HG02571 (cell line): ENCODE results near the gene TSPOAP1.

Experiments used
- ATAC-seq: cut with Tn5 transposase; IDR thresholded peaks from one replicate; pipeline ENCODE4 v1.9.1; 2021; ENCODE audit warnings: mild to moderate bottlenecking, moderate library complexity; ENCODE audit not compliant: unreplicated experiment

The TSPOAP1 gene, protein sequence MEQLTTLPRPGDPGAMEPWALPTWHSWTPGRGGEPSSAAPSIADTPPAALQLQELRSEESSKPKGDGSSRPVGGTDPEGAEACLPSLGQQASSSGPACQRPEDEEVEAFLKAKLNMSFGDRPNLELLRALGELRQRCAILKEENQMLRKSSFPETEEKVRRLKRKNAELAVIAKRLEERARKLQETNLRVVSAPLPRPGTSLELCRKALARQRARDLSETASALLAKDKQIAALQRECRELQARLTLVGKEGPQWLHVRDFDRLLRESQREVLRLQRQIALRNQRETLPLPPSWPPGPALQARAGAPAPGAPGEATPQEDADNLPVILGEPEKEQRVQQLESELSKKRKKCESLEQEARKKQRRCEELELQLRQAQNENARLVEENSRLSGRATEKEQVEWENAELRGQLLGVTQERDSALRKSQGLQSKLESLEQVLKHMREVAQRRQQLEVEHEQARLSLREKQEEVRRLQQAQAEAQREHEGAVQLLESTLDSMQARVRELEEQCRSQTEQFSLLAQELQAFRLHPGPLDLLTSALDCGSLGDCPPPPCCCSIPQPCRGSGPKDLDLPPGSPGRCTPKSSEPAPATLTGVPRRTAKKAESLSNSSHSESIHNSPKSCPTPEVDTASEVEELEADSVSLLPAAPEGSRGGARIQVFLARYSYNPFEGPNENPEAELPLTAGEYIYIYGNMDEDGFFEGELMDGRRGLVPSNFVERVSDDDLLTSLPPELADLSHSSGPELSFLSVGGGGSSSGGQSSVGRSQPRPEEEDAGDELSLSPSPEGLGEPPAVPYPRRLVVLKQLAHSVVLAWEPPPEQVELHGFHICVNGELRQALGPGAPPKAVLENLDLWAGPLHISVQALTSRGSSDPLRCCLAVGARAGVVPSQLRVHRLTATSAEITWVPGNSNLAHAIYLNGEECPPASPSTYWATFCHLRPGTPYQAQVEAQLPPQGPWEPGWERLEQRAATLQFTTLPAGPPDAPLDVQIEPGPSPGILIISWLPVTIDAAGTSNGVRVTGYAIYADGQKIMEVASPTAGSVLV (N-terminal part only)

DNA sequence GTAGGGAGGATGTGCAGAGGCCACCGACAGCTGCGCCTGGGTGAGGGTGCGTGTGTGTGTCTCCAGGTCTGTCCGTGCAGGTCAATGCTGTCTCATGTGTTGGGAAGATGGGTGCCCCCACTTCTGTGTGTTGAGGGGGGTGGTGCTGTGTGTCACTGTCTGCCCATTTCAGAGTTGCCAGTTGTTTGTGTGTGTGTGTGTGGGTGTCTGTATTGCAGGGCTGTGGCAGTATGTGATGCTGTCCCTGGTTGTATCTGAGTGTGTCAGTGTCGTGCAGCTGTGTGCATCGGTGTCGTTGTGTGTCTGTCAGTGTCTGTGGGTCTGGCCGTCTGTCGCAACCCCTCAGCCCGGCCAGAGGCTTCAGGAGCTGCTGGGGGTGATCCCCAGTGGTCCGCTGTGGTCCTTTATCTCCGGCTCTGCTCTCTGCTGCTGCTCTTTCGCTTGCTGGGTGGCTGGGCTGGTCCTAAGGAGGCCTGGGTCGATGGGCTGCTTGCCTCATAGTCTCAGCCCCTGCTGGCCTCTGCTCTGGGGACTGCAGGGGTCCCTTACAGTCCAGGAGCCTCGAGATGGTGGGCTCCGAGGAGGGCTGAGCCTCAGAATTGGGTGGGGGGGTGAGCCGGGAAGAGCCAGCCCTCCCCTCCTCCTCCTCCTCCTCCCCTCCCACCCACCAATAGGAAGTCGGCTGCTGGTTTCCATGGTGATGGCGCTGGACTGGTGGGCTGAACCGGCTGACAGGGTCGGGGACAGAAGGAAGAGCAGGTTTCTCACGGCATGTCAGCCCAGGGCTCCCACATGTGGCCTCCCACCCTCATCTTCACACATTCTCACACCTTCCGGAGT is at the start of gene TSPOAP1:
Gene TSPOAP1, minus strand, starts transcription at position 601 of the 840 bp plus-strand sequence. CDS start 875 bp downstream, outside the sequence.
- no peak for ATAC-seq

DNA sequence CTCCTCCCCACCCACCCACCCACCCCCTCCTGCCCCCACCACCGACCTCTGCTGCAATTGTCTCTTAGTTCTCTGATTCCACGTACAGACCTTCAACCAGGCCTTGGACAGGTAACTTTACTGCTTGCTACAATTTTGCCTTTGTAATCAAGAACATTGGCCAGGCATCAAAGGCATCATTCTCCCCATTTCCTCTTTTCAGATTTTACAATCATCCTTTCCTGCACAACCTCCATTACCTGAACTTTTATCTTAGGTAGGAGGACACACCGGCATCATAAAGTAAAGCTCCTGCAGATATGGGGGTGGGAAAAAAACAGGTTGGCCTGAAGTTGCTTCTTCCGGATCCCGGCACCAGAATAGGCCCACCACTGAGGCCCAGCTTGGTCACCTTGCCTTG is 49.1 kb upstream of the TSPOAP1 start:
- no peak for ATAC-seq

DNA sequence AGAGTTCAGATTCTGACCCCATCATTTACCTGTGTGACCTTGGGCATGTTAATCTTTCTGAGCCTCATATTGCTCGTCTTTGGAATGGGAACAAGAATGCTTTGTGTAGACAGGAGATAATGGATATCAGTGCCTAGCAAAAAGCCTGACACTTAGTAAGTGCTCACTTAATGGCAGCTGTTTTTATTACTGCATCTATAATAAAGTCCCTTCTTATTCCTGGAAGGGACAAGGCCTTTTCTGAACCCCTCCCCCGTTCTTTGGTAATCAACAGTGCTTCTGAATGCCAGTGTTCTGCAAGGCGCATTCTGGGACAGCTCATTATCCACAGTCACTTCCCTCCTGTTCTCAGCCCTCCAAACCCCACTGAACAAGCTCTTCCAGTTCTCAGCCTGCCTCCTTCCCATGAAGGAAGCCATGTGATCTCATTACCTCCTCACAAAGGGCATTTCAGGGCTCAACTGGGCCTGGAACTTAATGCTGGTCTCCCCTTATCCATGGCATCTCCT is 48.6 kb upstream of the TSPOAP1 start:
- ATAC-seq = no peak

DNA sequence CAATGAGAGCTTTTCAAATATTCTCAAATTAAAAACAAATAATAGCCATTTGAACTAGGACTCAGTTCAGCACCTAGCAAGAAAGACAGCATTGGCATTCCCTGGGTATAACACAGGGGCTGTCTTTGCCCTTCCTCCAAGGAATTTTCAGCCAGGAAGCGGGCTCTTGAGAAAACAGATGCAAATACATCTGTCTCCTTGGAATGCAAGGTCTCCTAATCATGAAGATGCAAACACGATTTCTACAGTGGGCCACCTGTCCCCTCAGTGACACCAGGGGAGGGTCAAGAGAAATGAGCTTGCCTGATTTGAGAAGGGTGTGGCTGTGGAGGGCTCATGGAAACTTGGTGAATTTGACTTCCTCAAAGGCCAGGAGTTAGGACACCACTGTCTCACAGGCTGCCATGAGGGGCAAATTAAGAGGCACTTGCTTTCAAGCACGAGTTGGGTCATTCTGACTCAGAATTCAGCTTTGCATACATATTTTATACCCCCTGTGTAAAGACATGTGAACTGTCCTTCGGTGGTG is 47.9 kb upstream of the TSPOAP1 start:
- no peak for ATAC-seq

DNA sequence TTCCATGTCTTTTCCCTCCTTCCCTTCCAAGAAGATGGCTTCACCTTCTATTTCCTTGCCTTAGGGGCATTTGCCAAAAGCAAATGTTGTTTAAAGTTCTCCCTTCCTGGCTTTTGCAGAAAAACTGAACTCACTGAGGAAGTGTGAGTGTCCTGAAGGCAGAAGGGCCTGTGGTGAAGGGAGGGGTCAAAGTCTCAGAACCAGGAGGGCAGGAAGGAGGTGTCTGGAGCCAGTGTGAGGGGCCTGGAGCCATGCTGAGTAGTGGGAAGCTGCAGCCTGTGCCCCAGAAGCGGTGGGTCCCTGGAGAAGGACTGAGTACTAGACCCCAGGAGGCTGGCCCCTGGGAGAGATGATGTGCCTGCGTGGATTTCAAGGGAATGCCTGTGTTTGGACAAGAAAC is 47.2 kb upstream of the TSPOAP1 start:
- ATAC-seq = no peak

DNA sequence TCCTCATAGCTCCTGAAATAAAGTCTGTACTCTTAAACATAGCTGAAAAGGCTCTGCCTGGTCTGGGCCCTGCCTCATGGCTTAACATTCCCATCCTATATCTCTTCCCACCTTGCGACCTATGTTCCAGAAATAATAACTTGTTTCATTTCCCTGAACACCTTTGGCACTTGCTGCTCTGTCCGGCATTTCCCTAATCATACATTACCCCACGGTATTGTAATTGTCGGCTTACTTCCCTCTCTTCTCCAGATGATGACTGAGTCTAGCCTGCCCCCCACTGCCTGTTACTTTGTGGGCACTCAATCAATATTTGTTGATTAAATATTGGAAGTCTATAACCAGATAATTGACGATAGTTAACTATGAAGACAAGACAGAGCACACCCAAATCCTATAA is 46.7 kb upstream of the TSPOAP1 start:
- ATAC-seq = no peak

DNA sequence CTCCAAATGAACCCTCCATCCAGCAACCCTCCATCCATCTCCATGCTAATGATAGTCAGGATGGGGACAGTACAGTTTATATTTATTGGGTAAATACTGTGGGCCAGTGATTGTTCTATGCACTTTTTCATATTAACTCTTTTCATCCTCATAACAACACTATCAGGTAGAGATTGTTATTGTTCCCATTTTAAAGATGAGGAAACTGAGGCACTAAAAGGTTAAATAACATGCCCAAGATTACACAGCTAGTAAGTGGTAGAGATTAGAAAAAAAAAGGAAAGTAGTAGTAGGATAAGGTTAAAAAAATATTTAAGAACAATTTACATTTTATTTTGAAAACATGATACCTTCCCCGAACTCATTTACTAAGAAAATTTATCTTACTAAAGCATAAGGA is 45.3 kb upstream of the TSPOAP1 start:
- no peak for ATAC-seq

DNA sequence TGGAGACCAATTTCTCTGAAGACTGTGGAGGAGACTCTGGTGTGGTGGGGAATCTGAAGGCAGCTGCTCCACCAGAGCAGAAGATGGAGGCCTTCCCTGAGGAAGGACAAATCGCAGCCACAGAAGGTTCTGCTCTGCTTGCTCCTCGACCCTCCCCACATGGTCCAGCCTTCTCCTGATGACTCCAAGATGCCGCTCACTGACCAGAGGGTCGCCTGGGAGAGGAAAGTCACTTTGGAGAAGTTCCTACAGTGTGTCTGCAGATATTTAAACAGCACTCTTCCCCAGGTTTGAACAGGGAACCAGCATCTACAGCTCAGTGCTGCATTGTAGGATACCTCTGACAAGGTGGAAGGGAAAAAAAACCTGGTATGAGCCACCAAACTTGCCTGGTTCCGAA is 44.4 kb upstream of the TSPOAP1 start:
- ATAC-seq = no peak

DNA sequence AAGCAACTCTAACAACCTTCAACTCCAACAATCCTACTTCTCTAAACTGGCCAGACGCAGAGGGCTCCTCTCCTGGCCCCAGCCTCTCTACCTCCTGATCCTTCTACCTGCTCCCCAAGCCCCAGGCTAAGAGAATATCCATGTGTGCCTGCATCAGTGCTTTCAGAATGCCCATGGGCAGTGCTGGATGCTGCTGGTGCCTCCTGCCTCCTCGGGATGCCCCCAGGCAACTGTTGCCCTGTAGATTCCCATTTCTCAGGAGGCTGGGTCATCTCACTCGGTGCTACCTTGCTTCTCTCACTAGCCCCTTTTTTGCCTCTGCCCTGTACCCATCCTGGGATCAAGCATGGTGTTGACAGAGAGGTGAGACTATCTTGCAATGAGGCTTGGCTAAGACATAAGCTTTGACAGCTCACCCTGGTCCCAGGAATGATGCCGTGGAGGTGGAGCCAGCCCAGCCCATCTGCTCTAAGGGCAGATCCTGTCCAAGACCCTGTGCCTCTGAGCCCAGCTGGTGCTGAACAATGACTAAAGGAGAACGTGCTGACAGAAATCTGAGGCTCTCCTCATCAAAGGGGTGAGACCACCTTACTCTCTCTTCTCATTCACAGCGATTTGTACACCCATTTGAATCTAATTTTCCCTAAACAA is 42.8 kb upstream of the TSPOAP1 start:
- no peak for ATAC-seq

DNA sequence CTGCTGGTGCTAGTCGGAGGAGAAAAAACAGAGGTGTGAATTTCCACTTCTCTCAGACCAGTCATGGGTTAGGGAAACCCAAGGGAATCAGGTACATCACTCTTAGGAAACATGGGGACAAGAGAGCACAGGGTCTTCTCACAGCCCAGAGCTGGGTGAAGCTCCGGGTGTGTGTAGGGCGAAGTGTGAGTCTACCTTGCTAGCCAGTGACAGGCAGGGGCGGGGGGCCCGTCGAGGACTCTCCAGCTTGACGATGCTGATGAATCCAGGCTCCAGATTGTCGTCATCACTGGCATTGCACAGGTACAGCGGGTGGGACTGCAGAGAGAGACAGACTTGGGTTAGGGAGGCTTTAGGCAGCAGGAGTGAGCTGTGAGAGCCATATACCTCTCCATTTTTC is 42.1 kb upstream of the TSPOAP1 start:
- ATAC-seq = no peak

DNA sequence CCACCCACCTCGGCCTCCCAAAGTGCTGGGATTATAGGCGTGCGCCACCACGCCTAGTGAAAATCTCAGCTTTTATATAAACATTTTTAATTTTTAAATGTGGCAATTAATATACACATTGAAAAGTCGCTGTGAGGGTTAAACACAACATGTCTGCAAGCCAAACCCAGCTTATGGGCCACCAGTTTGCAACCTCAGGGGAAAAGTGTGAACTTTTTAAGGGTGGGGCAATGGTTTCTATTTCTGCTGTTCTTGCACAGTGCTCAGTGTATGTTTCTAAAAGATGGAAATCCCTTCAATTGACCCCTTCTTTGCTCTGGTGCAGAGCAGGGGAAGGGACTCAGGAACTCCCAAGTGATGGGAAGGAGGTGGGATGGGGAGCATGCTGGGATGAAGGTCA is 41.7 kb upstream of the TSPOAP1 start:
- no peak for ATAC-seq

DNA sequence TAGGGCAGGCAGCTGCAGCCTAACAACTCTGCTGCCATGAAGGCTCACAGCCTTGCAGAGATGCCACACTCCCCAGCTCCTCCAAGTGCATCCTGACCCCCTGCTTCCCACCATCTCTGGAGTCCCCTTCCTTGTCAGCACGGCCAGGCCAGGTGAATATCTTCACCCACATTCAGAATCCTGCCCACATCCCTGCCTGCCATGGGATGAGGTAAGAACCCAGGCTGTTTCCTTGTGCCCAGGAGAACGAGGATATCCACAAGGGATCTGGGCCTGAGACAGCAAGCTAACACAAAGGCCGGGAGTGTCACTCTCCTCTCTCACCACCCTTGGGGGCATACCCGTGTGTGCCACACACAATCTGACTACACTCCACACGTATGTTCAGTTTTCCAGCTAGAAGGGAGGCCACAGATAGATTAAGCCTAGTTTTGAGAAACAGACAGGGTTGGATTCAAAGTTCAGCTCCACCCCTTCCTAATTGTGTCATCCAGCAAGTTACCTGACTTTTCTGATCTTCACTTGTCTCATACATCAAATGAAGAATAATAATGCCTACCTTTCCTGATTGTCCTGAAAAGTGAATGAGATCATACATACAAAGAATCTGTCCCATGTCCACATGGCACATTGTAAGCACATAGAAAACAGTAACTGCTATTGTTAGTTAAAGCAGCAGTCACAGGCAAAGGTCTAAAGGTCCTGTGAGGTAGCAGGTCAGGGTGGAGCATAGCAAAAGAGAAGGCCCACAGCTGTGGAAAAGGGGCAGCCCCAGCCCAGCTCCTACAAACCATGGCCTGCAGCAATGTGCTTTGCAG is 40.8 kb upstream of the TSPOAP1 start:
- no peak for ATAC-seq

DNA sequence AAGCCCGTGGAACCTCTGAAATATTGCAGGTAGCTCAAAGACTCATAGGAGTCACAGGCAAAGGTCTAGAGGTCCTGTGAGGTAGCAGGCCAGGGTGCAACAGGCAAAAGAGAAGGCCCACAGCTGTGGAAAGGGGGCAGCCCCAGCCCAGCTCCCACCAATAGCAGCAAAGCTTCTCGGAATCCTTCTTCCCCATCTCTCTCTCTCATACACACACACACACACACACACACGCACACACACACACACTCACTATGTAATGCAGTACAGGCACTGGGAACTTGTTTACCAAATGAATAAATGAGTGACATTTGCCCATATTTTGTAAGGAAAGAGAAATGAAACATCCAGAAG is 40.2 kb upstream of the TSPOAP1 start:
- ATAC-seq = no peak

DNA sequence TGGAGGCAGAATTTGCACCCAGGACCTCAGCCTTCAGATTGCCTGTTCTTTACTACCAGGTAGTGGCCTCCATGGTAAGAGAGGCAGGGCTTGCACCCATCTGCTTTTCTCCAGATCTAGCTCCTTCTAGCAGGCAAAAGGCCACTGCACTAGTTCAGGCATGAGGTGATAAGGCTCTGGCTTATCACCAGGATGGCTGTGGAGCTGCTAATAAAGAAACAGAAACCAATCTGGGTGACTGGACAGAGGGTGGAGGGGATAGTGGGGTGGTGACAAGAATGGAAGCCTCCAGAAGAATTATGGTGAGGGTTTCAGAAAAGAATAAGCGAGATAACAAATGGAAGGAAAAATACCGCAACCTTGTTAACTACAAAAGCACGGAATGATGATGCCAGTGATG is 38.9 kb upstream of the TSPOAP1 start:
- ATAC-seq = no peak

DNA sequence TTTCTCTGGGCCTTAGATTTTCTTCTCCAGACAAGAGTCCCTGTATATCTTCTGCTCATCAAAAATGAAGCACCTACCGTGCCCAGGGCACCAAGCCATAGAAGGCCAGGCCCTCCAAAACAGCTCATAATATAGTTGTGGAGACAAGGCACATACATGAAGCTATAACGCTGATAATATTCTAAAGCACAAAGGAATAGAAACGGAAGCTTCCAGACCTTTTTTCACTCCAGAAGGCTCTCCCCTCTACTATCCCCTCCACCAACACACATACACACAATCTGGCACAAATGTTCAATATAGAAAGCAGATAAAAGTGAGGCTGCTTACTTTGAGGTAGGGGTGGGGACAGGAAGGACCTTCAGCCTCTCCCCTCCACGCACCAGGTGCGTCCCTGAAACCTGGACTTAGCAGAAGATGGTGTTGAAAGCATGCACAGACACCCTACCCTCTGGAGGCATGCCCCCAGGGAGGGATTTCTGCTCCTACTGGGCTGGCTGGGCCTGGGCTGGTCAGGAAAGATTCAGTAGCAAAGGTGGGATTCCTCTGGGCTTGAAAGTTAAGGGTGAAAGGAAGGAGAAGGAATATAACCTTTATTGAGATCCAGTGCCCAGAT is 37.5 kb upstream of the TSPOAP1 start:
- no peak for ATAC-seq

DNA sequence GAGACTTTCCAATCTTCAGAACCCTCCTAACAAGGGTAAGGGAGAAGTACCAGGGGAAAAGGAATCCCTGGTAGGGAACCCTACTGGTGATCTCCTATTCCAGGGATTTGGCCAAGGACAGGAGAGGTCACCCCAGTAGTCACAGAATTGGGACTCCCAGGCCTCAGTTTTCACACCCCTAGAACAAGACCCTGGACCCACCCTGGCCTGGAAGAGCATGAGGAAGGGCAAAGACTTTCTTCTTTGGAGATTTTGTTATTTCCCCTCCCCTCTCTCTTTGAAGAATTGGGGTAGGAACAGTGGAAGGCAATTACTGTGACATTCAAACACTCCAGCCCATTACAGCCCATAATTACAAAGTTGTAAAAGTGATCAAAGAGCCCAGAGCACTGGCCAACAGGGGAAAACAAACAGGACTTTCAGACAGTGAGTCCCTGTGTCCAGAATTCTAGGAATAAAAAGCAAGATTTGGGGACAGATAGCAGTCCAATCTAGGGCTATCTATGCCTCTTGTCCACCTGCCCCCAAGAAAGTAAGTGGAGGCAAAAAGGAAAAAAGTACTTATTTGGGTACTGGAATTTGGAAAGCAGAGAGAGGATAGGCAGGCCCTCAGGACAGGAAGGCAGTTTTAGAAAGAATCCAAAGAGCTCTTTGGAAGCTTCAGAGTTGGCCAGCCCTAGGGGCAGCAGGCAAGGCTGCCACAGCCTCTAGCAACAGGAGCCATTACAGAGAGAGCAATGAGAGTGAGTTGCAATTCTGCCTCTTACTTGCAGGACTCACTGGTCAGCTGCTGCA is 36.8 kb upstream of the TSPOAP1 start:
- ATAC-seq = no peak

DNA sequence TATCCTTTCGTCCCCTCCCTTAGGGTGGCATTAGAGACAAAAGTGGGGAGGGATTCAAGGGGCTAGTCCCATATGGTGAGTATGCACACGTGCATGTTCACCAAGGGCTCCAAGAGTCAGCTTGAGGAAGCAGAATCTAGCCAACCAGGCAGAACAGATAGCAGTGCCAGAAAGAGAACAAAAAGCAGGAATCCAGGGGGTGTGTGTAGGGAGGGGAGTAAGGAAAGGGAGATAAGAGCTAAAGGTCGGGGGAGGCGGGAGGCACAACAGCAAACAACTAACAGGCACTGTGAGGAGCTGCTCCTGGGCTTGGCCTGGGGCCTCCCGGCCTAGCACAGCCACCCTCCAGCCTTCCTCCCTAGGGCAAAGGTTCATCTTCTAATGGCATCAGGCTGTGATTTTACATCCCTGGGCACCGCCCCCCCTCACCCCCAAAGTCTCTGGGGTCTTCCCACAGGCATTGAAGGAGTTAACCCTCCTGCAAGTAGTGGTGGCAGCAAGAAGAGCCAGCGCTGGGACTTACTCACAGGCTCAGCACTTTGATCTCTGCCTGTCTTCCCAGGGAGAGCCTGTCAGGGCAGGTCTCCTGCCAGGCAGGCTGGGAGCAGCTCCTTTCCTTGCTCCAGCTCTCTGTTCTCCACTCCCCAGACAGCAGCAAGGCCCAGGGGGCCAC is 35.8 kb upstream of the TSPOAP1 start:
- ATAC-seq = no peak
